ENCODE results near the gene PDE11A.

PDE11A gene

DNA sequence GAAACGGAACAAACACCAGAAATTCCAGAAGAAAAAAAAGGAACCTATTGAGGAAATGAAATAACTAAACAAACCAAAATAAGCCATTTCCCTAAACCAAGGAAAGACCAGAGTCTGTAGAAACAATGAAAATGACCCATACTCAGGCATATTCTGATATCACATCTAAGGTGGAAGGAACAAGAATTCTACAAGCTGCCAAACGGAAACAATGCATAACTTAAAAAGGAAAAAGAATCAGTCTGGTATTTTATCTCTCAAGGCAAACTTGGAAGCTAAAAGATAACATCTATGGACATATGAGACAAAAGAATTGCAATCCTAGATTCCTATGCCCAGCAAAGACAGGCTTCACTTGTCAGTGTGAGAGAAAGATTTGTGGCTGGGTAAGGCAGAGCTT is 326.2 kb downstream of the PDE11A start:
- TF ChIP-seq, protein P1, sequence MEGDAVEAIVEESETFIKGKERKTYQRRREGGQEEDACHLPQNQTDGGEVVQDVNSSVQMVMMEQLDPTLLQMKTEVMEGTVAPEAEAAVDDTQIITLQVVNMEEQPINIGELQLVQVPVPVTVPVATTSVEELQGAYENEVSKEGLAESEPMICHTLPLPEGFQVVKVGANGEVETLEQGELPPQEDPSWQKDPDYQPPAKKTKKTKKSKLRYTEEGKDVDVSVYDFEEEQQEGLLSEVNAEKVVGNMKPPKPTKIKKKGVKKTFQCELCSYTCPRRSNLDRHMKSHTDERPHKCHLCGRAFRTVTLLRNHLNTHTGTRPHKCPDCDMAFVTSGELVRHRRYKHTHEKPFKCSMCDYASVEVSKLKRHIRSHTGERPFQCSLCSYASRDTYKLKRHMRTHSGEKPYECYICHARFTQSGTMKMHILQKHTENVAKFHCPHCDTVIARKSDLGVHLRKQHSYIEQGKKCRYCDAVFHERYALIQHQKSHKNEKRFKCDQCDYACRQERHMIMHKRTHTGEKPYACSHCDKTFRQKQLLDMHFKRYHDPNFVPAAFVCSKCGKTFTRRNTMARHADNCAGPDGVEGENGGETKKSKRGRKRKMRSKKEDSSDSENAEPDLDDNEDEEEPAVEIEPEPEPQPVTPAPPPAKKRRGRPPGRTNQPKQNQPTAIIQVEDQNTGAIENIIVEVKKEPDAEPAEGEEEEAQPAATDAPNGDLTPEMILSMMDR (conservative IDR thresholded peaks at IDR 0.05; ENCODE audit: control insufficient read depth, insufficient read depth, low read depth, low read length): no peak
- no peak for DNase-seq (ENCODE audit: low read depth)
- H3K4me3 ChIP-seq (ENCODE audit: control insufficient read depth, low read depth, low read length): no peak overlapping the region

DNA sequence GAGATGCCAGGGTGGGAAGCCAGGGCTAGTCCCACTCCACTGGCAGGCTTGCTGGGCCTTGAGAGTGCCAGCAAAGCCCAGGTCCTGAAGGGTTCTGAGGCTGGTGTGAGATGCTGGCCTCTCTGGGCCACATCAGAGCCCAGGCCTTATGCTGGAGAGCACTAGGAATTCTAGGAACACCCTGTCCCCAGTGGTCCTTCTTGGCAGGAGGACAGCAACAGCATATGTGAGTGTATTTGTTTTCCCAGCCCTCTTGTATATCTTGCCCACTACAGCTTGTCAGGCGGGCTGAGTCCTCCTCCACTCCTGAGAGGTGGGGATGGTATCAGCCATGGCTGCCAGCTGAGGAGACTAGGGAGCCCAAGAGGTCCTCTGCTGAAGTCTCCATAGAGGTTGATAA is 327.0 kb downstream of the PDE11A start:
- TF ChIP-seq, protein P1 (conservative IDR thresholded peaks at IDR 0.05; ENCODE audit: control insufficient read depth, insufficient read depth, low read depth, low read length): no peak

DNA sequence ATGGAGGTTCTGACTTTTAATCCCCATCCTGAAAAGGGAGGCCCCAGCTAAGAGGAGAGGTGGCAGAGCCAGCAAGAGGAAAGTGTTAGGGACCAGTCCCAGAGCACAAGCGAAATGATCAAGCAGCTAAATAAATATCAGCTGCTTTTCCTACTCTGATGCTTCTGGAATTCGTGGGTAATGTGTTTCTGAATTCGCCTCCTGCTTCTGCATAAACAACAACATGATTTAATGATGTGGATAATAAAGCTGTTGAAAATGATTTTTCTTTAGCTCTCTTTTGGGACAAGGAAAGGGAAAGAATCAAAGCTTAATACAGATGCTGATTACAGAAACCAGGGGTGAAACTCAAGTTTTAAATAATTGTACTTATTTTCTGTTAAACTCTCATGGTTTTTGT is 329.7 kb downstream of the PDE11A start:
- TF ChIP-seq, protein P1 (conservative IDR thresholded peaks at IDR 0.05; ENCODE audit: control insufficient read depth, insufficient read depth, low read depth, low read length): no peak
- no peak overlapping the region for H3K4me3 ChIP-seq (ENCODE audit: control insufficient read depth, low read depth, low read length)

More for the DNA sequence above, 327.0 kb downstream of the PDE11A start:
- no peak overlapping the region for H3K4me3 ChIP-seq (ENCODE audit: control insufficient read depth, low read depth, low read length)
- no peak for DNase-seq (ENCODE audit: low read depth)

DNA sequence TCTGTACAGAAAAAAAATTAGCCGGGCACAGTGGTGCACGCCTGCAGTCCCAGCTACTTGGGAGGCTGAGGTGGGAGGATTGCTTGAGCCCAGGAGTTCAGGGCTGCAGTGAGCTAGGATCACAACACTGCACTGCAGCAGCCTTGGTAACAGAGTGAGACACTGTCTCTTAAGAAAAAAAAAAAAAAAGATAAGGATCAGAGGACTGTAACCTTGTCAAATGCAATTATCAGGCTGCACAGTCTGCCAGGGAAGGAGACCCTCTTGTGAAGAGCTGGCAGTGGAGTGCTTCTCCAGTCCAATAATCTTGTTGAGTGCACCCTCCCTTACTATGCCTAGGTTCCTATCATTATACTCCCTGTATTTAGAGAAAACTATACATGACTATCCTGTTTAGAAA is 330.7 kb downstream of the PDE11A start:
- H3K4me3 ChIP-seq (ENCODE audit: control insufficient read depth, low read depth, low read length): no peak overlapping the region
- DNase-seq (ENCODE audit: low read depth): no peak
- TF ChIP-seq, protein P1 (conservative IDR thresholded peaks at IDR 0.05; ENCODE audit: control insufficient read depth, insufficient read depth, low read depth, low read length): no peak

More for the DNA sequence above, 329.7 kb downstream of the PDE11A start:
- no peak for DNase-seq (ENCODE audit: low read depth)

DNA sequence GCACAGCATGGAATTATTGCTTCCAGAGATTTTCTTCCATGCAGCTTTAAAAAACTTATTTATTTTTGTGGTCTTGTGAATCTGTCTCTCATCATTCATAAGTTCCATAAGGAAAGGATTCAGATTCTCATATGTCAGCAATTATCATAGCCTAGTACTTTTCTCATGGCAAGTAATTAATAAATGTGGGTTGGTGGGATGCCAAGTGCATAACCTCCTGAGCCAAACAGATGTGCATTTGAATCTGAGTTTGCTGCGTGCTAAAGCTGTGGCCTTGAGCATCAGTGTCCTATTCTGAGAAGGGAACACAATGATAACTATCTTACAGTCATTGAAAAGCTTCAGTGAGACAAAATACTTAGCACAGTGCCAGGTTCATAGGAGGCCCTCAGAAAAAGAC is 331.9 kb downstream of the PDE11A start:
- no peak overlapping the region for H3K4me3 ChIP-seq (ENCODE audit: control insufficient read depth, low read depth, low read length)
- TF ChIP-seq, protein P1 (conservative IDR thresholded peaks at IDR 0.05; ENCODE audit: control insufficient read depth, insufficient read depth, low read depth, low read length): no peak
- DNase-seq (ENCODE audit: low read depth): peak; percentile 43

DNA sequence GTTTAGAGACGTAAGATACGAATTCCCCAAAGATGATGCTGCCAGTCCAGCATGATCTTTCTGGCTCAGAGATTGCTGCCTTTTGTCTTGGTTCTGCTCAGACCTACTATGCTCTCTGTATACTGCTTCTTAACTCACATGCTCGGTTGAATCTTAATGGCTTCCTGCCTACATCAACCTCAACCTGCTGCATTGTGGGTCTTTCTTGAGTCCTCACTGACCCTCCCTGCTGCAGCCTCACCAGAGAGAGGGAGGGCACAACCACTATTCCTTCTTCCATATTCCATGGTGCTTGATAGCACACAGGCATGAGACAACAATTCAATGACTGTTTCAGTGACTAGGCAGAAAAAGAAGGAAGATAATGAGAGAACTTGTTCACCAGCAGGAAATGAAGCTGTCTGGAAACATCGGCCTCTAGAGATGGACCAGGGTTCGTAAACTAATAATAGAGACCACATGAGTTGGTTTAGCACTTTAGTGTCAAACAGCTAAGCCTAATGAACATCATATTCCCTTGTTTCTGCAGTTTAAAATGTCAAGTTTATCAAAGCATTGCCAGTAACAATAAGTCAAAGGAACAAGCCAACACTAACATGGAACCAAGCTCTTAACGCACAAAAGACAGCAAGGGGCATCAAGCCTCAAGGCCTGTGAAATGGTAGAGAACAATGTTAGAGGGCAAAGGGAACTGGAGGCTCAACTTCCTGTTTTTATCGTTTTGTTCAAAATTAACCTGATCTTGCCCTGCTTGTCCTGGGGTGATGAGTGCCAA is 333.9 kb downstream of the PDE11A start:
- DNase-seq (ENCODE audit: low read depth): no peak
- H3K4me3 ChIP-seq (ENCODE audit: control insufficient read depth, low read depth, low read length): no peak overlapping the region
- TF ChIP-seq, protein P1 (conservative IDR thresholded peaks at IDR 0.05; ENCODE audit: control insufficient read depth, insufficient read depth, low read depth, low read length): no peak

All from fibroblast of mammary gland (primary cell).